Neural progenitor cell (in vitro differentiated cells): ENCODE results near the gene WTAP. TPM values are rescaled to one million over a fixed set of nuclear protein-coding genes. Genes with fewer than 3 reads are reported as not detected.
"Not testable (repeated sequence)": the region's sequence is repeated elsewhere in the genome, so short reads cannot be mapped to it uniquely, and the experiment has no call there.

Experiments
- DNase-seq: peaks from one replicate; pipeline ENCODE4 v3.0.0-alpha.2; 2016; ENCODE audit warnings: low spot score
- H2AFZ ChIP-seq: fragments of 200-600 bp; sonication (generic); replicated peaks from 2 replicates; pipeline ENCODE4 v1.6.1; 2016; ENCODE audit warnings: antibody characterized with exemption
- H3F3A ChIP-seq: fragments of 200-600 bp; sonication (generic); 2 replicates; pipeline ENCODE4 v1.6.1; 2016; ENCODE audit warnings: antibody characterized with exemption, low read depth
- H3K27ac ChIP-seq: fragments of 200-600 bp; sonication (generic); 2 replicates; pipeline ENCODE4 v1.5.1; 2016; ENCODE audit warnings: mild to moderate bottlenecking
- H3K27me3 ChIP-seq: fragments of 200-600 bp; sonication (generic); 2 replicates; pipeline ENCODE4 v1.6.1; 2016; ENCODE audit warnings: mild to moderate bottlenecking, moderate library complexity
- H3K36me3 ChIP-seq: fragments of 200-600 bp; sonication (generic); 2 replicates; pipeline ENCODE4 v1.5.1; 2016
- H3K4me1 ChIP-seq: fragments of 200-600 bp; sonication (generic); 2 replicates; pipeline ENCODE4 v1.6.1; 2016; ENCODE audit warnings: mixed run types
- H3K4me2 ChIP-seq: fragments of 200-600 bp; sonication (generic); 2 replicates; pipeline ENCODE4 v1.6.1; 2016
- H3K4me3 ChIP-seq: fragments of 200-600 bp; sonication (generic); 2 replicates; pipeline ENCODE4 v1.5.1; 2016
- H3K79me2 ChIP-seq: fragments of 200-600 bp; sonication (generic); 2 replicates; pipeline ENCODE4 v1.6.1; 2016; ENCODE audit warnings: low read depth
- H3K9ac ChIP-seq: fragments of 200-600 bp; sonication (generic); 2 replicates; pipeline ENCODE4 v1.6.1; 2016
- H3K9me3 ChIP-seq: fragments of 200-600 bp; sonication (generic); 2 replicates; pipeline ENCODE4 v1.5.1; 2016; ENCODE audit warnings: low read depth
- H4K20me1 ChIP-seq: fragments of 200-600 bp; sonication (generic); 2 replicates; pipeline ENCODE4 v1.6.1; 2016; ENCODE audit warnings: low read depth
- H3K27ac Mint-ChIP-seq: 3 replicates; pipeline ENCODE4 v1.8.0; 2021; ENCODE audit warnings: mixed read lengths
- H3K27me3 Mint-ChIP-seq: 2 replicates; pipeline ENCODE4 v1.8.0; 2022; ENCODE audit warnings: low read depth, mild to moderate bottlenecking, inconsistent platforms, moderate library complexity, mixed read lengths; ENCODE audit not compliant: insufficient read depth
- H3K36me3 Mint-ChIP-seq: 3 replicates; pipeline ENCODE4 v1.8.0; 2021; ENCODE audit warnings: mixed read lengths
- H3K4me1 Mint-ChIP-seq: 3 replicates; pipeline ENCODE4 v1.8.0; 2021; ENCODE audit warnings: mixed read lengths
- H3K4me3 Mint-ChIP-seq: 3 replicates; pipeline ENCODE4 v1.8.0; 2021; ENCODE audit warnings: mild to moderate bottlenecking, moderate library complexity, mixed read lengths
- H3K9me3 Mint-ChIP-seq: 3 replicates; pipeline ENCODE4 v1.8.0; 2020; ENCODE audit warnings: mixed read lengths
- CTCF ChIP-seq: fragments of 200-600 bp; sonication (generic); IDR thresholded peaks from 2 replicates; pipeline ENCODE4 v1.5.1; 2017; ENCODE audit warnings: antibody characterized with exemption, mild to moderate bottlenecking
- EZH2 ChIP-seq: fragments of 200-600 bp; sonication (generic); IDR thresholded peaks from 2 replicates; pipeline ENCODE4 v1.6.1; 2017; ENCODE audit warnings: antibody characterized with exemption, mild to moderate bottlenecking, moderate library complexity
- EZH2phosphoT487 ChIP-seq: fragments of 200-600 bp; sonication (generic); IDR thresholded peaks from 2 replicates; pipeline ENCODE4 v1.6.1; 2017; ENCODE audit warnings: antibody characterized with exemption
- total RNA-seq: library from RNA; depleted of rRNA; stranded (reverse); fragments of >200 nt; gene quantifications from 2 replicates; pipeline ENCODE4 v1.2.3, GENCODE V29; 2015; ENCODE audit warnings: low replicate concordance

The WTAP gene
- total RNA-seq, 1 donor from 2014 or later = 159 TPM

DNA sequence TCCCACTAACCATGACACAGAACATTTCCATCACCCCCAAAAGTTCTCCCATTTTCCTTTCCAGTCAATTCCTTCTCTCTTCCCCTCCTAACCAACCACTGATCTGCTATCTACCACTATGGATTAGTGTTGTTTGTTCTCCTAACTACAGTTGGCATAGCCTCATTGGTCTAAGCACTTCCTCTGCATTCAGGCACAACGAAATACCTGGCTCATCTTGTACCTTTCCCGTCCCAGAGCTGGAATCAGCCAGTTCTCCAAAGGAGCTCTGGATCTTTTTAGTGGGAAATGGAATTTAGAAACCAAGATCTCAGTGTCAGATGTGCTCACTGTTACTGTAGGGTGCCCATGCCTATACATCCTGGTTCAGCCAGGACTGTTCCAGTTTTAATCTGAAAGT is 4.0 kb upstream of the WTAP start:
- H3K79me2 ChIP-seq = peaks cover 78% of the 10 kb centered on the region
- no peak overlapping the region for H3K4me3 Mint-ChIP-seq

GRCh38 chr6:159724778-159725177 is 2.5 kb upstream of the WTAP start:
- Mint-ChIP-seq H3K4me1 (peaks cover 23% of the 10 kb centered on the region), H3K4me3 (peak overlapping the region; percentile 64), H3K27ac (no peak overlapping the region), H3K27me3 (peaks cover 3% of the 10 kb centered on the region), H3K9me3 (no peaks in the 10 kb centered on the region), H3K36me3 (peaks cover 16% of the 10 kb centered on the region)
- Histone ChIP-seq H3K27me3 (no peaks in the 10 kb centered on the region), H3K27ac (no peak overlapping the region), H3K79me2 (peaks cover 88% of the 10 kb centered on the region), H3K9me3 (no peaks in the 10 kb centered on the region), H3K9ac (no peak overlapping the region), H4K20me1 (peaks cover 22% of the 10 kb centered on the region), H2AFZ (no peak overlapping the region), H3K4me1 (peaks cover 17% of the 10 kb centered on the region), H3K4me3 (no peak overlapping the region), H3F3A (peaks cover 30% of the 10 kb centered on the region), H3K36me3 (no peaks in the 10 kb centered on the region), H3K4me2 (no peak overlapping the region)
- DNase-seq = no peak
- TF ChIP-seq CTCF (no peak), EZH2phosphoT487 (no peak)

More for the DNA sequence above, 4.0 kb upstream of the WTAP start:
- H3K36me3 ChIP-seq = no peaks in the 10 kb centered on the region
- no peak overlapping the region for H2AFZ ChIP-seq
- H3K27me3 ChIP-seq = no peaks in the 10 kb centered on the region
- no peak overlapping the region for H3K4me3 ChIP-seq
- H3K9me3 ChIP-seq = no peaks in the 10 kb centered on the region
- TF ChIP-seq CTCF (no peak), EZH2 (no peak), EZH2phosphoT487 (no peak)
- peaks cover 10% of the 10 kb centered on the region for H4K20me1 ChIP-seq
- Mint-ChIP-seq H3K27me3 (peaks cover 3% of the 10 kb centered on the region), H3K9me3 (no peaks in the 10 kb centered on the region), H3K36me3 (peaks cover 13% of the 10 kb centered on the region), H3K4me1 (peaks cover 9% of the 10 kb centered on the region), H3K27ac (no peak overlapping the region)
- H3K4me2 ChIP-seq = no peak overlapping the region
- DNase-seq = no peak
- H3K9ac ChIP-seq = no peak overlapping the region
- no peak overlapping the region for H3K27ac ChIP-seq
- peaks cover 27% of the 10 kb centered on the region for H3F3A ChIP-seq
- peaks cover 7% of the 10 kb centered on the region for H3K4me1 ChIP-seq

GRCh38 chr6:159725208-159725607 is 2.1 kb upstream of the WTAP start:
- Histone ChIP-seq H3K4me1 (peaks cover 21% of the 10 kb centered on the region), H3F3A (peaks cover 30% of the 10 kb centered on the region), H3K79me2 (peaks cover 92% of the 10 kb centered on the region), H3K4me2 (peak overlapping the region; percentile 97), H4K20me1 (peaks cover 26% of the 10 kb centered on the region), H3K4me3 (peak overlapping the region; percentile 97)
- not testable (repeated sequence) for H3K27me3 ChIP-seq, H3K9me3 Mint-ChIP-seq, H3K27me3 Mint-ChIP-seq, DNase-seq, H3K27ac Mint-ChIP-seq, H3K9me3 ChIP-seq, H3K27ac ChIP-seq, H3K36me3 ChIP-seq, H2AFZ ChIP-seq, H3K9ac ChIP-seq
- Mint-ChIP-seq H3K36me3 (peaks cover 17% of the 10 kb centered on the region), H3K4me3 (peak overlapping the region; percentile 64), H3K4me1 (peaks cover 26% of the 10 kb centered on the region)

DNA sequence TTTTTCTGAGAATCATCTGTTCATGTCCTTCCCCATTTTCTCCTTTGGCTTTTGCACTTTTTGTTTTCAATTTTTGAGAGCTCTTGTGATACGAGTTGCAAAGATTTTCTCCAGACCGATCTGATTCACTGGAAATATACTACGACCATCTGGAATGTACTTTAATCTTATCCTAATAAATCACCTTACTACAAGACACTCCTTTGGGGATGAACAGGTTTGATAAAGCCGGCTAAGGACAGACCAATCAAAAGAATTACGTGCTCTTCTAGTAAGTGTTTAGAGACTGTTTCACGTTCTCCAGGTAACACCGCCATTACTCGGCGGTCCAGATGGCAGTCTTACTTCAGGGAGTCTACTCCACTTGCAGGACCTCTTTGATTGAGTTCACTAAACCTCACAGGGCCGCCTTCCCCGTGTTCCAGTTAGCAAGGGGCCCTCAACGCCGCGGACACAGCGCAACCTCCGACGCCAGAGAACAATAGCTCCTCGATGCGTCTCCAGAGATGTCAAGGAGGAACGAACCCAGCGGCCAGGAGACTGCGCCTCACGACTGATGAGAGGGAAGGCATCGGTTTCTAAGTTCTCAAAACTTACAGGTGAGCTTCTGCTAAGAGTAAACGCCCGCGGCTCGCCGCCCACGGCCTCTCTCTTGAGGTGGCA is 920 bp upstream of the WTAP start:
- peaks cover 30% of the 10 kb centered on the region for H3F3A ChIP-seq
- Mint-ChIP-seq H3K27ac (peak overlapping the region; percentile 100), H3K4me1 (peaks cover 28% of the 10 kb centered on the region), H3K36me3 (peaks cover 22% of the 10 kb centered on the region), H3K4me3 (peak overlapping the region; percentile 97), H3K9me3 (no peaks in the 10 kb centered on the region), H3K27me3 (peaks cover 3% of the 10 kb centered on the region)
- peak overlapping the region; percentile 70 for H2AFZ ChIP-seq
- no peaks in the 10 kb centered on the region for H3K27me3 ChIP-seq
- no peaks in the 10 kb centered on the region for H3K9me3 ChIP-seq
- H4K20me1 ChIP-seq = peaks cover 35% of the 10 kb centered on the region
- H3K4me3 ChIP-seq = peak overlapping the region; percentile 97
- no peaks in the 10 kb centered on the region for H3K36me3 ChIP-seq
- H3K79me2 ChIP-seq = peaks cover 94% of the 10 kb centered on the region
- H3K4me1 ChIP-seq = peaks cover 26% of the 10 kb centered on the region
- peak overlapping the region; percentile 83 for H3K9ac ChIP-seq
- DNase-seq = peak; percentile 86
- peak overlapping the region; percentile 97 for H3K4me2 ChIP-seq
- TF ChIP-seq CTCF (no peak), EZH2phosphoT487 (peak; percentile 25), EZH2 (no peak)
- peak overlapping the region; percentile 99 for H3K27ac ChIP-seq
